Neural cell (in vitro differentiated cells): Measurements from ENCODE around the gene B4GALT1.

Experiments
- CTCF ChIP-seq: fragments of 450-650 bp; IDR thresholded peaks from 2 replicates; pipeline ENCODE4 v1.5.1; 2014; ENCODE audit warnings: antibody characterized with exemption, mild to moderate bottlenecking, moderate library complexity; ENCODE audit not compliant: poor library complexity, severe bottlenecking
- EP300 ChIP-seq: fragments of 450-650 bp; conservative IDR thresholded peaks from 2 replicates; pipeline ENCODE4 v1.6.1; 2014; ENCODE audit warnings: antibody characterized with exemption, mild to moderate bottlenecking, moderate library complexity; ENCODE audit not compliant: poor library complexity, severe bottlenecking
- EZH2 ChIP-seq: fragments of 200-600, 300-800 bp; shearing (Covaris generic), sonication (generic); IDR thresholded peaks from 2 replicates; pipeline ENCODE4 v1.6.1; 2014; ENCODE audit warnings: antibody characterized with exemption, low read length, borderline replicate concordance, mild to moderate bottlenecking; ENCODE audit not compliant: insufficient read depth, poor library complexity, severe bottlenecking
- MXI1 ChIP-seq: fragments of 450-650 bp; conservative IDR thresholded peaks from 2 replicates; pipeline ENCODE4 v1.6.1; 2014; ENCODE audit warnings: antibody characterized with exemption, mild to moderate bottlenecking; ENCODE audit not compliant: poor library complexity, severe bottlenecking
- POLR2AphosphoS5 ChIP-seq: IDR thresholded peaks from 2 replicates; pipeline ENCODE4 v1.6.1; 2012
- RAD21 ChIP-seq: fragments of 450-650 bp; conservative IDR thresholded peaks from 2 replicates; pipeline ENCODE4 v1.6.1; 2014; ENCODE audit warnings: antibody characterized with exemption, mild to moderate bottlenecking, moderate library complexity
- REST ChIP-seq: IDR thresholded peaks from 2 replicates; pipeline ENCODE4 v1.6.1; 2012; ENCODE audit warnings: borderline replicate concordance
- SMC3 ChIP-seq: fragments of 450-650 bp; conservative IDR thresholded peaks from 2 replicates; pipeline ENCODE4 v1.6.1; 2014; ENCODE audit warnings: antibody characterized with exemption, mild to moderate bottlenecking, moderate library complexity; ENCODE audit not compliant: poor library complexity

GRCh38 chr9:33110686-33111085 is 56.5 kb downstream of the B4GALT1 start:
- TF ChIP-seq CTCF (no peak), REST (no peak), EP300 (no peak), RAD21 (no peak), SMC3 (no peak), MXI1 (no peak), POLR2AphosphoS5 (no peak), EZH2 (no peak)
